Spleen (tissue), 7 donors: ENCODE data around the gene NDUFV2.

Experiments
- CTCF ChIP-seq, 11 experiments: fragments of 200-600 bp in 7 of 11; fragments of 450-650 bp in 4 of 11; sonication (generic) in 4 of 11; IDR thresholded peaks in 8 of 11; conservative IDR thresholded peaks in 3 of 11; 1 replicate in 7 of 11; 2 replicates in 4 of 11; pipeline versions ENCODE4 v1.4.0 to v1.8.0; 2016 to 2021; ENCODE audit warnings: antibody characterized with exemption in 11 of 11, inconsistent platforms in 4 of 11, mild to moderate bottlenecking in 1 of 11
- POLR2A ChIP-seq, 3 donors: fragments of 450-650 bp; IDR thresholded peaks; one replicate each; pipeline ENCODE4 v1.5.1; 2017; ENCODE audit warnings: antibody characterized with exemption in 3 of 3, mild to moderate bottlenecking in 1 of 3
- POLR2AphosphoS5 ChIP-seq, 3 donors: sonication (generic); formaldehyde crosslinking; IDR thresholded peaks; one replicate each; pipeline ENCODE4 v1.5.1; 2017; ENCODE audit warnings: antibody characterized with exemption in 3 of 3
- donor health status: DM: no; HTN: no; CAD: no; lungs with moderate emphysema.
- donor health status: DM: no; HTN: no; CAD: no.
- donor health status: DM: no; HTN: no; CAD: no.

- TF ChIP-seq CTCF (IDR thresholded peaks at IDR 0.05 in 8 of 11, conservative IDR thresholded peaks at IDR 0.05 in 3 of 11) (no peak), POLR2A (IDR thresholded peaks at IDR 0.05) (no peak), POLR2AphosphoS5 (IDR thresholded peaks at IDR 0.05) (no peak)
These were observed 71.3 kb downstream of the NDUFV2 start for GRCh38 chr18:9173770-9174233.
